Neural progenitor cell (in vitro differentiated cells): ENCODE results near the gene COL25A1.
A peak's percentile ranks its signal among the peaks of the same experiment; 100 is the strongest.

Source experiments
- CTCF ChIP-seq: fragments of 200-600 bp; sonication (generic); IDR thresholded peaks from 2 replicates; pipeline ENCODE4 v1.5.1; 2017; ENCODE audit warnings: antibody characterized with exemption, mild to moderate bottlenecking
- EZH2 ChIP-seq: fragments of 200-600 bp; sonication (generic); IDR thresholded peaks from 2 replicates; pipeline ENCODE4 v1.6.1; 2017; ENCODE audit warnings: antibody characterized with exemption, mild to moderate bottlenecking, moderate library complexity

GRCh38 chr4:108783665-108784463 is 518.6 kb downstream of the COL25A1 start:
- TF ChIP-seq CTCF, result peak; percentile 25
- no peak for TF ChIP-seq EZH2
